ENCODE data around the gene ZNF616. TPM values are rescaled to one million over a fixed set of nuclear protein-coding genes. Genes with fewer than 3 reads are reported as not detected.

ZNF616 gene
- total and polyA plus RNA-seq, 2 of the 8 experiments (the other 6 are each of a cell fraction or from before 2014, with no cell fraction given), result 5.7 to 40.5 TPM

DNA sequence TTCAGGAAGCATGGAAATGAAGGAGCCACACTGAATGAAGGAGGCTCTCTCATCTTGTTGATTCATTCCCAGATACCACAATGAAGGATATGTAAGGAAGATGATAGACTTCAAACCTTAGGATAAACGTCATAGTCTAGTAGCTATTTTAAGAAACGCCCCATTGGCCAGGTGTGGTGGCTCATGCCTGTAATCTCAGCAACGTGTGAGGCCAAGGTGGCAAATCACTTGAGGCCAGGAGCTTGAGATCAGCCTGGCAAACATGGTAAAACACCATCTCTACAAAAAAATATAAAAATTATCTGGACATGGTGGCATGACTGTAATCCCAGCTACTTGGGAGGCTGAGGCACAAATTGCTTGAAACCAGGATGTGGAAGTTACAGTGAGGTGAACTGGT lies 27.1 kb downstream of the ZNF616 start:
- CTCF ChIA-PET (ENCODE audit: partially characterized antibody), result no interaction called here
- TF ChIP-seq SIX5 (IDR thresholded peaks at IDR 0.05; ENCODE audit: low read depth, low read length) (no peak), HDAC2 (IDR thresholded peaks at IDR 0.05; ENCODE audit: borderline replicate concordance in 1 of 2, low read depth in 2 of 2, low read length in 2 of 2) (no peak), RNF2 (IDR thresholded peaks at IDR 0.05; ENCODE audit: borderline replicate concordance, low read depth, low read length, missing control alignments, poor library complexity, severe bottlenecking) (no peak), TBP (IDR thresholded peaks at IDR 0.05; ENCODE audit: low read depth, low read length) (no peak), CHD2 (IDR thresholded peaks at IDR 0.05; ENCODE audit: low read length) (no peak), ZNF274 (IDR thresholded peaks at IDR 0.05; ENCODE audit: borderline replicate concordance, extremely low read depth, low read length) (no peak), BCL11A (IDR thresholded peaks at IDR 0.05; ENCODE audit: low read depth in 2 of 2, low read length in 2 of 2) (no peak), SIN3A (conservative IDR thresholded peaks at IDR 0.05 in 1 of 2, IDR thresholded peaks at IDR 0.05 in 1 of 2; ENCODE audit: low read depth in 1 of 2, low read length in 2 of 2) (no peak), CHD1 (IDR thresholded peaks at IDR 0.05; ENCODE audit: low read depth, low read length) (no peak), KDM4A (IDR thresholded peaks at IDR 0.05; ENCODE audit: low read depth, low read length, severe bottlenecking) (no peak)
- TF ChIP-seq, protein P1, sequence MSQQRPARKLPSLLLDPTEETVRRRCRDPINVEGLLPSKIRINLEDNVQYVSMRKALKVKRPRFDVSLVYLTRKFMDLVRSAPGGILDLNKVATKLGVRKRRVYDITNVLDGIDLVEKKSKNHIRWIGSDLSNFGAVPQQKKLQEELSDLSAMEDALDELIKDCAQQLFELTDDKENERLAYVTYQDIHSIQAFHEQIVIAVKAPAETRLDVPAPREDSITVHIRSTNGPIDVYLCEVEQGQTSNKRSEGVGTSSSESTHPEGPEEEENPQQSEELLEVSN (IDR thresholded peaks at IDR 0.05), result peak; percentile 57
- TF ChIP-seq, protein P2, sequence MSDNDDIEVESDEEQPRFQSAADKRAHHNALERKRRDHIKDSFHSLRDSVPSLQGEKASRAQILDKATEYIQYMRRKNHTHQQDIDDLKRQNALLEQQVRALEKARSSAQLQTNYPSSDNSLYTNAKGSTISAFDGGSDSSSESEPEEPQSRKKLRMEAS (IDR thresholded peaks at IDR 0.05), result peak; percentile 11; the same call in 1 of the 2 replicates
- H3K27ac ChIP-seq (ENCODE audit: low read depth, low read length), result no peak overlapping the region
- no peaks in the 10 kb centered on the region for H3K27me3 ChIP-seq (replicated peaks in 1 of 4; ENCODE audit: control insufficient read depth in 3 of 4, extremely low read depth in 1 of 4, insufficient read depth in 3 of 4, low read length in 3 of 4)
- POLR2A ChIA-PET (ENCODE audit: partially characterized antibody), result no interaction called here
- H3K4me1 ChIP-seq (replicated peaks in 1 of 4; ENCODE audit: control insufficient read depth in 3 of 4, insufficient read depth in 4 of 4, low read length in 3 of 4), result no peaks in the 10 kb centered on the region
- no peak overlapping the region for H2AFZ ChIP-seq (ENCODE audit: low read length)
- H3K23ac ChIP-seq (ENCODE audit: insufficient read length), result no peak overlapping the region
- H3K23me2 ChIP-seq (ENCODE audit: low read depth, low read length), result no peaks in the 10 kb centered on the region
- FAIRE-seq (no peak), DNase-seq (ENCODE audit: low read depth in 1 of 2, low spot score in 2 of 2) (no peak)
- no peak overlapping the region for H4K91ac ChIP-seq (replicated peaks; ENCODE audit: insufficient read length, low read length)
- no peak overlapping the region for H4K5ac ChIP-seq (ENCODE audit: insufficient read length, low read depth, low read length)
- peaks cover 84% of the 10 kb centered on the region in 2 experiments for H3K9me3 ChIP-seq (ENCODE audit: insufficient read depth in 2 of 2, low read depth in 1 of 2, low read length in 1 of 2)
- WGBS, 2 experiments (ENCODE audit: extremely low coverage in 1 of 2, insufficient coverage in 1 of 2, insufficient read length in 1 of 2, insufficient replicate concordance in 2 of 2, low coverage in 1 of 2, low lambda C conversion rate in 2 of 2, missing lambda C conversion rate in 1 of 2), result 86% methylated on average over 3 of the region's 3 CpGs; no CpG with 5 or more reads in 1 of the 2 experiments
- no peak overlapping the region for H2AK5ac ChIP-seq (ENCODE audit: low read depth, low read length)
- H3K4ac ChIP-seq (replicated peaks; ENCODE audit: insufficient read length, low read depth, low read length), result no peak overlapping the region
- H3K18ac ChIP-seq (ENCODE audit: extremely low read depth, low read length), result no peak overlapping the region
- H2BK5ac ChIP-seq (ENCODE audit: low read depth, low read length), result no peak overlapping the region
- H2BK120ac ChIP-seq (replicated peaks; ENCODE audit: low read depth, low read length), result no peak overlapping the region
- no peaks in the 10 kb centered on the region for H3K79me2 ChIP-seq (ENCODE audit: control insufficient read depth in 1 of 2, insufficient read depth in 2 of 2, low read length in 2 of 2)
- no peak overlapping the region for H3K56ac ChIP-seq (replicated peaks; ENCODE audit: insufficient read length, low read depth, low read length)
- no peaks in the 10 kb centered on the region for H3K79me1 ChIP-seq (ENCODE audit: low read depth, low read length)
- H4K20me1 ChIP-seq (replicated peaks in 1 of 2; ENCODE audit: control insufficient read depth in 1 of 2, insufficient read depth in 2 of 2, low read length in 2 of 2), result no peaks in the 10 kb centered on the region
- H3K36me3 ChIP-seq (ENCODE audit: control insufficient read depth in 2 of 4, insufficient read depth in 4 of 4, low read length in 3 of 4), result peaks cover 10 to 43% (median 33%) of the 10 kb centered on the region in 4 experiments; a peak in 7 of 8 replicates
- no peak overlapping the region for H3K14ac ChIP-seq (ENCODE audit: insufficient read length)
- H3K9ac ChIP-seq (replicated peaks in 1 of 4; ENCODE audit: extremely low read depth in 1 of 4, low read depth in 3 of 4, low read length in 3 of 4), result no peak overlapping the region
- no peak overlapping the region for H2BK12ac ChIP-seq (ENCODE audit: low read depth, low read length)
- H3K4me2 ChIP-seq (ENCODE audit: insufficient read depth in 1 of 2, low read depth in 2 of 2, low read length in 2 of 2), result no peak overlapping the region
- no peak overlapping the region for H4K8ac ChIP-seq (ENCODE audit: extremely low read depth, insufficient read depth, low read length)
- H2BK15ac ChIP-seq (ENCODE audit: low read length), result no peak overlapping the region
- H2BK20ac ChIP-seq (ENCODE audit: low read length), result no peak overlapping the region
- no peak overlapping the region for H3K4me3 ChIP-seq (ENCODE audit: extremely low read depth in 1 of 4, insufficient read depth in 2 of 4, low read depth in 3 of 4, low read length in 4 of 4)

Data from H1 (cell line).